ENCODE data around the gene TMEM158. TPM values are rescaled to one million over a fixed set of nuclear protein-coding genes. Genes with fewer than 3 reads are reported as not detected.

The TMEM158 gene
- total RNA-seq, 2 experiments from 2014 or later: not detected

GRCh38 chr3:45178183-45179023 lies 47.7 kb downstream of the TMEM158 start:
- Mint-ChIP-seq H3K9me3 (no peaks in the 10 kb centered on the region), H3K4me3 (no peak overlapping the region), H3K36me3 (ENCODE audit: low read depth) (no peaks in the 10 kb centered on the region), H3K27me3 (ENCODE audit: low read depth) (no peaks in the 10 kb centered on the region), H3K4me1 (ENCODE audit: low read depth) (peaks cover 5% of the 10 kb centered on the region), H3K27ac (no peak overlapping the region)
- CTCF ChIA-PET: no interaction called here
- no peak for DNase-seq
- intact Hi-C loops (cut with micrococcal nuclease): no loop called here

- no peak overlapping the region for H3K27ac Mint-ChIP-seq
- no peaks in the 10 kb centered on the region for H3K27me3 Mint-ChIP-seq (ENCODE audit: low read depth)
- no peaks in the 10 kb centered on the region for H3K9me3 Mint-ChIP-seq
- no peaks in the 10 kb centered on the region for H3K4me1 Mint-ChIP-seq (ENCODE audit: low read depth)
- intact Hi-C loops (cut with micrococcal nuclease): no loop called here
- DNase-seq: no peak
- no peak overlapping the region for H3K4me3 Mint-ChIP-seq
- no peaks in the 10 kb centered on the region for H3K36me3 Mint-ChIP-seq (ENCODE audit: low read depth)
- CTCF ChIA-PET: interaction anchor here (0.6 to 0.9 kb wide), 2 partner anchors 19 to 323 kb away, joined by 3 to 4 read pairs; no protein-coding TSS in a partner anchor
Observed at GRCh38 chr3:45176912-45177311, 49.2 kb downstream of the TMEM158 start.

Other genes with a start within 250 kb of the TMEM158 start
- not detected for gene CLEC3B, start 200.0 kb downstream of the TMEM158 start, total RNA-seq
- under 1 TPM; 0.41 to 0.59 TPM for gene CDCP1, start 79.9 kb downstream of the TMEM158 start, total RNA-seq
- gene LARS2, start 162.3 kb upstream of the TMEM158 start, total RNA-seq: 10 to 100 TPM; 24.7 to 25.8 TPM